HepG2 (cell line): ENCODE data around the gene SPRED2.

Source experiments
- SMC3 ChIP-seq: IDR thresholded peaks from 2 replicates; pipeline ENCODE4 v1.6.1; 2011; ENCODE audit warnings: low read length, improper control_type of control experiment
- TF ChIP-seq, protein P1 (sequence below): sonication (generic); formaldehyde crosslinking; IDR thresholded peaks from 2 replicates; pipeline ENCODE4 v1.8.1; 2022; ENCODE audit warnings: mild to moderate bottlenecking, missing genetic modification reagents
- TF ChIP-seq, protein P2 (sequence below): sonication (generic); formaldehyde crosslinking; IDR thresholded peaks from 2 replicates; pipeline ENCODE4 v1.5.0; 2020; ENCODE audit warnings: mild to moderate bottlenecking, missing genetic modification reagents, moderate library complexity

DNA sequence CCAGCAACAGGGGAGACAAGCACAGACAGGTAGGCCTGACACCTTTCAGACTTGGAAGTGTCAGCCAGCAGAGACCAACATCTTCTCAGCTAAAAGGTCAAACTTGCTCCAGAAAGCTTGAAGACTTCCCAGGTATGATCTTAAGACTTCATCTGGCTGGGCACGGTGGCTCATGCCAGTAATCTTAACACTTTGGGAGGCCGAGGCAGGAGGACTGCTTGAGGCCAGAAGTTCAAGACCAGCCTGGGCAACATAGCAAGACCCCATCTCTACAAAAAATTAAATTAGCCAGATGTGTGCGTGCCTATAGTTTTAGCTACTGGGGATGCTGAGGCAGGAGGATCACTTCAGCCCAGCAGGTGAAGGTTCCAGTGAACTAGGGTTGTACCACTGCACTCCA, 39.0 kb upstream of the SPRED2 start:
- no peak for TF ChIP-seq SMC3
- TF ChIP-seq, protein P1, sequence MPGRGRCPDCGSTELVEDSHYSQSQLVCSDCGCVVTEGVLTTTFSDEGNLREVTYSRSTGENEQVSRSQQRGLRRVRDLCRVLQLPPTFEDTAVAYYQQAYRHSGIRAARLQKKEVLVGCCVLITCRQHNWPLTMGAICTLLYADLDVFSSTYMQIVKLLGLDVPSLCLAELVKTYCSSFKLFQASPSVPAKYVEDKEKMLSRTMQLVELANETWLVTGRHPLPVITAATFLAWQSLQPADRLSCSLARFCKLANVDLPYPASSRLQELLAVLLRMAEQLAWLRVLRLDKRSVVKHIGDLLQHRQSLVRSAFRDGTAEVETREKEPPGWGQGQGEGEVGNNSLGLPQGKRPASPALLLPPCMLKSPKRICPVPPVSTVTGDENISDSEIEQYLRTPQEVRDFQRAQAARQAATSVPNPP (CRISPR knock-in tag): no peak
- TF ChIP-seq, protein P2, sequence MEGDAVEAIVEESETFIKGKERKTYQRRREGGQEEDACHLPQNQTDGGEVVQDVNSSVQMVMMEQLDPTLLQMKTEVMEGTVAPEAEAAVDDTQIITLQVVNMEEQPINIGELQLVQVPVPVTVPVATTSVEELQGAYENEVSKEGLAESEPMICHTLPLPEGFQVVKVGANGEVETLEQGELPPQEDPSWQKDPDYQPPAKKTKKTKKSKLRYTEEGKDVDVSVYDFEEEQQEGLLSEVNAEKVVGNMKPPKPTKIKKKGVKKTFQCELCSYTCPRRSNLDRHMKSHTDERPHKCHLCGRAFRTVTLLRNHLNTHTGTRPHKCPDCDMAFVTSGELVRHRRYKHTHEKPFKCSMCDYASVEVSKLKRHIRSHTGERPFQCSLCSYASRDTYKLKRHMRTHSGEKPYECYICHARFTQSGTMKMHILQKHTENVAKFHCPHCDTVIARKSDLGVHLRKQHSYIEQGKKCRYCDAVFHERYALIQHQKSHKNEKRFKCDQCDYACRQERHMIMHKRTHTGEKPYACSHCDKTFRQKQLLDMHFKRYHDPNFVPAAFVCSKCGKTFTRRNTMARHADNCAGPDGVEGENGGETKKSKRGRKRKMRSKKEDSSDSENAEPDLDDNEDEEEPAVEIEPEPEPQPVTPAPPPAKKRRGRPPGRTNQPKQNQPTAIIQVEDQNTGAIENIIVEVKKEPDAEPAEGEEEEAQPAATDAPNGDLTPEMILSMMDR (CRISPR knock-in tag): no peak
